BJ (cell line): ENCODE data around the gene TLDC2. TPM values are rescaled to one million over a fixed set of nuclear protein-coding genes. Genes with fewer than 3 reads are reported as not detected.
"Not testable (repeated sequence)": the region's sequence is repeated elsewhere in the genome, so short reads cannot be mapped to it uniquely, and the experiment has no call there.

Experiments
- CTCF ChIA-PET: fragments of 350-600 bp; formaldehyde crosslinking; extraction: SDS; loops from one replicate; lab custom pipeline; 2021; ENCODE audit warnings: antibody characterized with exemption, inconsistent platforms; lab: Yijun Ruan, JAX
- POLR2A ChIA-PET: fragments of 300-600 bp; sonication (Branson Sonifier 250); formaldehyde crosslinking; extraction: SDS; loops from one replicate; lab custom pipeline; 2021; ENCODE audit warnings: antibody characterized with exemption; lab: Charles Lee
- DNase-seq: peaks from one replicate; pipeline ENCODE4 v3.0.0-alpha.2; 2011; ENCODE audit warnings: low read depth
- H3K27me3 ChIP-seq: 2 replicates; pipeline ENCODE4 v1.6.0; 2011; ENCODE audit warnings: low read length; ENCODE audit not compliant: control insufficient read depth, insufficient read depth
- H3K36me3 ChIP-seq: 2 replicates; pipeline ENCODE4 v1.5.1; 2011; ENCODE audit warnings: low read length; ENCODE audit not compliant: control insufficient read depth, insufficient read depth
- H3K4me3 ChIP-seq: 2 replicates; pipeline ENCODE4 v1.5.1; 2011; ENCODE audit warnings: low read depth, mild to moderate bottlenecking, control low read depth, low read length
- polyA plus RNA-seq: library from polyadenylated mRNA; depleted of rRNA; stranded (reverse); fragments of >200 nt; gene quantifications from 2 replicates; pipeline ENCODE4 v1.2.3, GENCODE V29; 2011
- TF ChIP-seq, protein P1 (sequence below): IDR thresholded peaks from 2 replicates; pipeline ENCODE4 v1.5.1; 2011; ENCODE audit warnings: low read depth, mild to moderate bottlenecking, control low read depth, inconsistent platforms, low read length, moderate library complexity; ENCODE audit not compliant: insufficient read depth

TLDC2 gene
- polyA plus RNA-seq, 1 experiment, result 0.37 TPM

DNA sequence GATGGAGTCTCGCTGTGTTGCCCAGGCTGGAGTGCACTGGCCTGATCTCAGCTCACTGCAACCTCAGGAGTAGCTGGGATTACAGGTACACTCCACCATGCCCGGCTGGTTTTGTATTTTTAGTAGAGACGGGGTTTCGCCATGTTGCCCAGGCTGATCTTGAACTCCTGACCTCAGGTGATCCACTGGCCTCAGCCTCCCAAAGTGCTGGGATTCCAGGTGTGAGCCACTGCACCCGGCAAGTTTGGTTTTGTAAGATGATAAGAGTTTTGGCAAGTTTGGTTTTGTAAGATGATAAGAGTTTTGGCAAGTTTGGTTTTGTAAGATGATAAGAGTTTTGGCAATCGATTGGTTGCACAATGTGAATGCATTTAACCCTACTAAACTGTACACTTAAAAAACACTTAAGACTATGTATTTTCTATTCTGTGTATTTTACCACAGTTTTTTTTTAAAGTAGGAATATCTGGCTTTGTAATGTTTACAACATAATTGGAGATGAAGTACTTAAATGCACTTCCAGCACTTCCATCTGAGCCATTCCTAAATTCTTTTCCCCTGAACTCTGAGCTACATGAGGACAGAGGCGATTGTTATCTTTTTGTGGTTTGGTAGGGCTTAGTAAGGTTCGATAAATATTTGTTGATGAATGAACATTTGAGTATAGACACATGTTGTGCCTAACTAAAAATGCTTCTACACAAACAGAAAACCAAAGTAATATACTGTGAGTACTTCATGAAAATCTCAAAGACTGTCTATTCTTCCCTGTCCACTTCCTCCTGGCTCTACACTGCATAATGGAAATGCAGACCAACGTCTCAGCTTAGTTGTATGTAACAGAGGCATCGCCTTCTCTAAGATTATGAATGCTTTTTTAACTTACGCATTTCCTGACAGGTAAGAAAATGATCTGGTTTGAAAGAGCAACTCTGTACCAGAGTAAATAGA lies 56.8 kb downstream of the TLDC2 start:
- Histone ChIP-seq H3K36me3 (no peaks in the 10 kb centered on the region), H3K4me3 (no peak overlapping the region), H3K27me3 (no peaks in the 10 kb centered on the region)
- DNase-seq, result peak; percentile 28
- ChIA-PET CTCF (interaction anchor here (0.7 to 0.8 kb wide), 2 partner anchors 12 to 23 kb away, joined by 4 read pairs; no protein-coding TSS in a partner anchor), POLR2A (no interaction called here)
- TF ChIP-seq, protein P1, sequence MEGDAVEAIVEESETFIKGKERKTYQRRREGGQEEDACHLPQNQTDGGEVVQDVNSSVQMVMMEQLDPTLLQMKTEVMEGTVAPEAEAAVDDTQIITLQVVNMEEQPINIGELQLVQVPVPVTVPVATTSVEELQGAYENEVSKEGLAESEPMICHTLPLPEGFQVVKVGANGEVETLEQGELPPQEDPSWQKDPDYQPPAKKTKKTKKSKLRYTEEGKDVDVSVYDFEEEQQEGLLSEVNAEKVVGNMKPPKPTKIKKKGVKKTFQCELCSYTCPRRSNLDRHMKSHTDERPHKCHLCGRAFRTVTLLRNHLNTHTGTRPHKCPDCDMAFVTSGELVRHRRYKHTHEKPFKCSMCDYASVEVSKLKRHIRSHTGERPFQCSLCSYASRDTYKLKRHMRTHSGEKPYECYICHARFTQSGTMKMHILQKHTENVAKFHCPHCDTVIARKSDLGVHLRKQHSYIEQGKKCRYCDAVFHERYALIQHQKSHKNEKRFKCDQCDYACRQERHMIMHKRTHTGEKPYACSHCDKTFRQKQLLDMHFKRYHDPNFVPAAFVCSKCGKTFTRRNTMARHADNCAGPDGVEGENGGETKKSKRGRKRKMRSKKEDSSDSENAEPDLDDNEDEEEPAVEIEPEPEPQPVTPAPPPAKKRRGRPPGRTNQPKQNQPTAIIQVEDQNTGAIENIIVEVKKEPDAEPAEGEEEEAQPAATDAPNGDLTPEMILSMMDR, result no peak

DNA sequence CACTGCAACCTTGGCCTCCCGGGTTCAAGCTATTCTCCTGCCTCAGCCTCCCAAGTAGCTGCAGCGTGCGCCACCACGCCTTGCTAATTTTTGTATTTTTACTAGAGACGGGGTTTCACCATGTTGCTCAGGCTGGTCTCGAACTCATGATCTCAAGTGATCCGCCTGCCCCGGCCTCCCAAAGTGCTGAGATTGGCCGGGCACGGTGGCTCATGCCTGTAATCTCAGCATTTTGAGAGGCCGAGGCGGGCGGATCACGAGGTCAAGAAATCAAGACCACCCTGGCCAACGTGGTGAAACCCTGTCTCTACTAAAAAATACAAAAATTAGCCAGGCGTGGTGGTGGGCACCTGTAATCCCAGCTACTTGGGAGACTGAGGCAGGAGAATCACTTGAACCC lies 57.6 kb downstream of the TLDC2 start:
- not testable (repeated sequence) for H3K36me3 ChIP-seq, H3K27me3 ChIP-seq

DNA sequence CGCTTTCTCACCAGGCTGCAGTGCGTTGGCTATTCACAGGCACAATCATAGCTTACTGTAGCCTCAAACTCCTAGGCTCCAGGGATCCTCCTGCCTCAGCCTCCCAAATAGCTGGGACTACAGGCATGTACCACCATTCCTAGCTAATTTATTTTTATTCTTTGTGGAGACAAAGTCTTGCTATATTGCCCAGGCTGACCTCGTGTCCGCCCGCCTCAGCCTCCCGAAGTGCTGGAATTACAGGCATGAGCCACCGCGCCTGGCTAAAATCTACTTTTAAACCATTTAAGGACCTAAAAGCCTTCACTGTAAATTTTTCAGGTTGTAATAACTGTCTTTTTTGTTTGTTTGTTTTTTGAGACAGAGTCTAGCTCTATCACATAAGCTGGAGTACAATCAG lies 60.4 kb downstream of the TLDC2 start:
- Histone ChIP-seq H3K4me3 (no peak overlapping the region), H3K36me3 (no peaks in the 10 kb centered on the region), H3K27me3 (no peaks in the 10 kb centered on the region)
- ChIA-PET POLR2A (no interaction called here), CTCF (interaction anchor here (0.8 kb wide), 1 partner anchor 17 kb away, joined by 3 read pairs; no protein-coding TSS in a partner anchor)
- DNase-seq, result no peak
- TF ChIP-seq, protein P1, result no peak

More for the DNA sequence above, 57.6 kb downstream of the TLDC2 start:
- POLR2A ChIA-PET, result interaction anchor here (0.7 kb wide), 1 partner anchor 352 kb away, joined by 8 read pairs; no protein-coding TSS in a partner anchor
- CTCF ChIA-PET, result interaction anchor here (0.8 kb wide), 1 partner anchor 13 kb away, joined by 4 read pairs; no protein-coding TSS in a partner anchor
- not testable (repeated sequence) for DNase-seq, H3K4me3 ChIP-seq

DNA sequence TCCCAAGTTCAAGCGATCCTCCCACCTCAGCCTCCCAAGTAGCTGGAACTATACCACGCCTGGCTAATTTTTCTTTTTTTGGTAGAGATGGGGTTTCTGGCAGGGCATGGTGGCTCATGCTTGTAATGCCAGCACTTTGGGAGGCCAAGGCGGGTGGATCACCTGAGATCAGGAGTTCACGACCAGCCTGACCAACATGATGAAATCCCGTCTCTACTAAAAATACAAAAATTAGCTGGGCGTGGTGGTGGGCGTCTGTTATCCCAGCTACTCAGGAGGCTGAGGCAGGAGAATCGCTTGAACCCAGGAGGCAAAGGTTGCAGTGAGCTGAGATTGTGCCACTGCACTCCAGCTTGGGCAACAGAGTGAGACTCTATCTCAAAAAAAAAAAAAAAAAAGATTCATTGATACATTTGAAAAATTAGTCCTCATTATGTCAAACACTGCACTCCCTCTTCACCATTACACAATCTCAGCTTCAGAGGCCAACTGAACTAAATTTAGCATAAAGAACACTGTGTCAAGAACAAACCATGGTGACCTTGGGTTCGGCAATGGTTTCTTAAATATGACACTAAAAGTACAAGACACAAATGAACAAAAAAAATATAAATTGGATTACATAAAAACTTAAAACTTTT lies 60.9 kb downstream of the TLDC2 start:
- DNase-seq, H3K4me3 ChIP-seq, POLR2A ChIA-PET, H3K36me3 ChIP-seq, H3K27me3 ChIP-seq: not testable (repeated sequence)
- CTCF ChIA-PET, result interaction anchor here (0.8 kb wide), 1 partner anchor 18 kb away, joined by 3 read pairs; no protein-coding TSS in a partner anchor

DNA sequence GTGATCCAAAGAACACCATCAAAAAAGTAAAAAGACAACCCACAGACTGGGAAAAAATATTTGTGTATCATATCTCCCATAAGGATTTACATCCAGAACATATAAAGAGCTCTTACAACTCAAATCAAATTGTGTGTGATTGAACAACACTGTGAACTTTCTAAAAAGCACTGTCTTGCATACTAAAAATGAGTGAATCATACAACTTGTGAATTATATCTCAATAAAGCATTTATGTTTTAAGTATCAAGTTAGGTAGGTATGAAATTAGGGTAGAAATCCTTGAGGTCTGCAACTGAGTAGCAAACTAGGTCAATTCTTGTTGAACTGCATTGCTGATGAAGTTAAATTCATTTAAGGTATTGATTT lies 61.4 kb downstream of the TLDC2 start:
- POLR2A ChIA-PET, result no interaction called here
- no peak for DNase-seq
- Histone ChIP-seq H3K27me3 (no peaks in the 10 kb centered on the region), H3K4me3 (no peak overlapping the region), H3K36me3 (no peaks in the 10 kb centered on the region)
- CTCF ChIA-PET, result interaction anchor here (0.8 kb wide), 1 partner anchor 18 kb away, joined by 3 read pairs; no protein-coding TSS in a partner anchor
- TF ChIP-seq, protein P1, result no peak

DNA sequence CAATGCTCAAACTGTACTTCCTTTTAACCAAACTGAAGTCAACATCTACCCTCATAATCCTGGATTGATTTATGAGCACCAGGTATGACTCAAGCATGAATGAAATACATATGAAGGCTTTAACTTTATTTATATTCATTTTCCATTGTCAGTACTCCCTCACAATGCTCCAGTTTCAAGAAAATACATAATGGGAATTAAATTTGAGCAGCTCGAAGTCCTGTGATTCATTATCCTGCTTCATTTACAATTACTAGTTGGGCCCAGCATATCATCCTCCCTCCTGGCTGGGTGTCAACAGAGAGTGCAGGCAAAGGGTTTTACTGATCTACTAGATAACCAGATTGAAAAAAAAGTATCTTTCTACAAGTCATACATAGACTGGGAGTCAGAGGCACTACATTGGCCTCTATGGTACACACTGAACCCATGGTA lies 65.5 kb downstream of the TLDC2 start:
- TF ChIP-seq, protein P1, result no peak
- Histone ChIP-seq H3K27me3 (no peaks in the 10 kb centered on the region), H3K4me3 (no peak overlapping the region), H3K36me3 (no peaks in the 10 kb centered on the region)
- DNase-seq, result no peak
- CTCF ChIA-PET, result no interaction called here
- POLR2A ChIA-PET, result no interaction called here
